PC-3 (cell line): ENCODE measurements around the gene DDX21. TPM values are rescaled to one million over a fixed set of nuclear protein-coding genes. Genes with fewer than 3 reads are reported as not detected.

ENCODE experiments used
- ATAC-seq: fragments of 200-7000 bp; cut with Tn5 transposase; 2 replicates; pipeline ENCODE4 v1.9.1; 2020; ENCODE audit warnings: mild to moderate bottlenecking, moderate library complexity
- BruUV-seq: library from RNA; stranded (reverse); fragments of 400-500 nt; replicated peaks from 2 replicates; lab custom pipeline; 2021; lab: Mats Ljungman, UMichigan
- CTCF ChIA-PET: fragments of 300-600 bp; sonication (Branson Sonifier 250); formaldehyde crosslinking; loops from one replicate; lab custom pipeline; 2022; ENCODE audit warnings: antibody characterized with exemption; lab: Charles Lee
- POLR2A ChIA-PET: fragments of 300-600 bp; sonication (Branson Sonifier 250); formaldehyde crosslinking; loops from one replicate; lab custom pipeline; 2022; ENCODE audit warnings: antibody characterized with exemption; ENCODE audit not compliant: unreplicated experiment; lab: Charles Lee
- DNase-seq: peaks from one replicate; pipeline ENCODE4 v3.0.0-alpha.2; 2015
- H2AFZ ChIP-seq: fragments of 300-600 bp; sonication (generic); 2 replicates; pipeline ENCODE4 v1.6.0; 2016; ENCODE audit warnings: antibody characterized with exemption, low read length
- H3F3A ChIP-seq: fragments of 300-600 bp; sonication (generic); one replicate; pipeline ENCODE4 v1.6.0; 2017; ENCODE audit warnings: antibody characterized with exemption, low read length, control low read depth, mild to moderate bottlenecking; ENCODE audit not compliant: unreplicated experiment
- H3K27ac ChIP-seq: fragments of 300-600 bp; sonication (generic); 2 replicates; pipeline ENCODE4 v1.5.1; 2016; ENCODE audit warnings: mild to moderate bottlenecking, low read length
- H3K27me3 ChIP-seq: fragments of 300-600 bp; sonication (generic); 2 replicates; pipeline ENCODE4 v1.6.1; 2016; ENCODE audit warnings: low read length, mixed read lengths
- H3K36me3 ChIP-seq: fragments of 300-600 bp; sonication (generic); 2 replicates; pipeline ENCODE4 v1.6.1; 2016; ENCODE audit warnings: low read depth, mixed run types, low read length, mixed read lengths
- H3K4me1 ChIP-seq: fragments of 300-600 bp; sonication (generic); 2 replicates; pipeline ENCODE4 v1.5.1; 2016; ENCODE audit warnings: low read length; ENCODE audit not compliant: insufficient read depth
- H3K4me2 ChIP-seq: fragments of 300-600 bp; sonication (generic); 2 replicates; pipeline ENCODE4 v1.6.0; 2016; ENCODE audit warnings: low read length
- H3K4me3 ChIP-seq: fragments of 300-600 bp; sonication (generic); 2 replicates; pipeline ENCODE4 v1.5.1; 2016; ENCODE audit warnings: mild to moderate bottlenecking, low read length, mixed read lengths
- H3K79me2 ChIP-seq: fragments of 300-600 bp; sonication (generic); 2 replicates; pipeline ENCODE4 v1.6.1; 2017; ENCODE audit warnings: low read length, mixed read lengths
- H3K9ac ChIP-seq: fragments of 300-600 bp; sonication (generic); 2 replicates; pipeline ENCODE4 v1.6.0; 2016; ENCODE audit warnings: mild to moderate bottlenecking, low read length
- H3K9me2 ChIP-seq: fragments of 300-600 bp; sonication (generic); replicated peaks from 2 replicates; pipeline ENCODE4 v1.6.1; 2016; ENCODE audit warnings: mixed run types, low read length, mixed read lengths
- H3K9me3 ChIP-seq: fragments of 300-600 bp; sonication (generic); 2 replicates; pipeline ENCODE4 v1.6.1; 2016; ENCODE audit warnings: low read length, mixed read lengths
- H4K20me1 ChIP-seq: fragments of 300-600 bp; sonication (generic); 2 replicates; pipeline ENCODE4 v1.6.1; 2016; ENCODE audit warnings: low read length, mixed read lengths
- EZH2 ChIP-seq: fragments of 300-600 bp; sonication (generic); IDR thresholded peaks from one replicate; pipeline ENCODE4 v1.6.1; 2017; ENCODE audit warnings: antibody characterized with exemption, mild to moderate bottlenecking, low read length; ENCODE audit not compliant: unreplicated experiment
- EZH2phosphoT487 ChIP-seq: fragments of 300-600 bp; sonication (generic); IDR thresholded peaks from 2 replicates; pipeline ENCODE4 v1.6.1; 2018; ENCODE audit warnings: mild to moderate bottlenecking, antibody characterized with exemption, low read length, borderline replicate concordance
- intact Hi-C: fragments of 100-400 bp; cut with micrococcal nuclease; formaldehyde crosslinking; loops from 2 replicates; pipeline ENCODE4 v1.9.0; 2023
- total RNA-seq: library from RNA; depleted of rRNA; stranded (reverse); fragments of >200 nt; gene quantifications from 2 replicates; pipeline ENCODE4 v1.2.3, GENCODE V29; 2014
- TF ChIP-seq, protein P1 (sequence below): fragments of 300-600 bp; sonication (generic); conservative IDR thresholded peaks from 2 replicates; pipeline ENCODE4 v1.5.1; 2017; ENCODE audit warnings: antibody characterized with exemption, low read depth, mild to moderate bottlenecking, low read length

The DDX21 gene
- total RNA-seq, 1 experiment from 2014 or later = 169 TPM

DNA sequence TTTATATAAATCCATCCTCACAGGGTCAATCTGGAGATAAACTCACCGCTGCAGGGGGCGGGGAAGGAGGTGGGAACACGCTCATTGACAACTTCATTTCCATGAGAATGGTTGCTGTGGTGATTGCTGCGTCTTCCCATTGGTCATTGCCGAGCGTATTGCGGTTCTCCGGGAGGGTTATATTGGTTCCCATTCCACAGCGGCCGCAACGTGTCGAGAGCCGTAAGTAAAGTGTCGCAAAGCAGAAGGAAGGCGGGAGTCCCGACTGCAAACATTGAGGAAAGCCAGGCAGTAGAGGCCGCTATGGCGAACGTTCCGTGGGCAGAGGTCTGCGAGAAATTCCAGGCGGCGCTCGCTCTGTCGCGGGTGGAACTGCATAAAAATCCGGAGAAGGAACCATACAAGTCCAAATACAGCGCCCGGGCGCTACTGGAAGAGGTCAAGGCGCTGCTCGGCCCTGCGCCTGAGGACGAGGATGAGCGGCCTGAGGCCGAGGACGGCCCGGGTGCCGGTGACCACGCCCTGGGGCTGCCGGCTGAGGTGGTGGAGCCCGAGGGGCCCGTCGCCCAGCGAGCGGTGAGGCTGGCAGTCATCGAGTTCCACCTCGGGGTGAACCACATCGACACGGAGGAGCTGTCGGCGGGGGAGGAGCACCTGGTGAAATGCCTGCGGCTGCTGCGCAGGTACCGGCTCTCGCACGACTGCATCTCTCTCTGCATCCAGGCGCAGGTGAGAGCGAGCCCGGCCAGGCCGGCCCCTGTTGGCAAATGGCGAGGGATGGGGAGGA, 32.8 kb downstream of the DDX21 start, which contains the start of gene KIFBP:
Gene KIFBP (plus strand): TSS at position 274 of the 787 bp plus-strand sequence. CDS start 30 bp downstream, at position 304.
- CTCF ChIA-PET = no interaction called here
- ATAC-seq = peak; percentile 85
- Histone ChIP-seq H3K27me3 (no peaks in the 10 kb centered on the region), H3K9me3 (no peaks in the 10 kb centered on the region), H3K4me1 (peaks cover 37% of the 10 kb centered on the region), H3K4me2 (peak within 1 kb of the TSS; percentile 92), H3F3A (peaks cover 14% of the 10 kb centered on the region), H3K9ac (peak within 1 kb of the TSS; percentile 84), H4K20me1 (0 out of 2 replicates have a peak, but pooled peaks cover 9% of the 10 kb centered on the region), H3K79me2 (peaks cover 59% of the 10 kb centered on the region), H3K4me3 (peak within 1 kb of the TSS; percentile 80), H3K27ac (peak within 1 kb of the TSS; percentile 51), H3K9me2 (no peaks in the 10 kb centered on the region), H2AFZ (peak within 1 kb of the TSS; percentile 83), H3K36me3 (peaks cover 20% of the 10 kb centered on the region)
- intact Hi-C loops = loop anchor here (1.0 kb wide), 3 partner anchors 31 to 136 kb away; partner anchors contain the start of genes SRGN and VPS26A
- POLR2A ChIA-PET = no interaction called here
- TSS peak; percentile 58 for BruUV-seq
- no peak for TF ChIP-seq EZH2phosphoT487
- TF ChIP-seq, protein P1, sequence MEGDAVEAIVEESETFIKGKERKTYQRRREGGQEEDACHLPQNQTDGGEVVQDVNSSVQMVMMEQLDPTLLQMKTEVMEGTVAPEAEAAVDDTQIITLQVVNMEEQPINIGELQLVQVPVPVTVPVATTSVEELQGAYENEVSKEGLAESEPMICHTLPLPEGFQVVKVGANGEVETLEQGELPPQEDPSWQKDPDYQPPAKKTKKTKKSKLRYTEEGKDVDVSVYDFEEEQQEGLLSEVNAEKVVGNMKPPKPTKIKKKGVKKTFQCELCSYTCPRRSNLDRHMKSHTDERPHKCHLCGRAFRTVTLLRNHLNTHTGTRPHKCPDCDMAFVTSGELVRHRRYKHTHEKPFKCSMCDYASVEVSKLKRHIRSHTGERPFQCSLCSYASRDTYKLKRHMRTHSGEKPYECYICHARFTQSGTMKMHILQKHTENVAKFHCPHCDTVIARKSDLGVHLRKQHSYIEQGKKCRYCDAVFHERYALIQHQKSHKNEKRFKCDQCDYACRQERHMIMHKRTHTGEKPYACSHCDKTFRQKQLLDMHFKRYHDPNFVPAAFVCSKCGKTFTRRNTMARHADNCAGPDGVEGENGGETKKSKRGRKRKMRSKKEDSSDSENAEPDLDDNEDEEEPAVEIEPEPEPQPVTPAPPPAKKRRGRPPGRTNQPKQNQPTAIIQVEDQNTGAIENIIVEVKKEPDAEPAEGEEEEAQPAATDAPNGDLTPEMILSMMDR = peak; percentile 73
- no peak for TF ChIP-seq EZH2
- peak; percentile 99 for DNase-seq

DNA sequence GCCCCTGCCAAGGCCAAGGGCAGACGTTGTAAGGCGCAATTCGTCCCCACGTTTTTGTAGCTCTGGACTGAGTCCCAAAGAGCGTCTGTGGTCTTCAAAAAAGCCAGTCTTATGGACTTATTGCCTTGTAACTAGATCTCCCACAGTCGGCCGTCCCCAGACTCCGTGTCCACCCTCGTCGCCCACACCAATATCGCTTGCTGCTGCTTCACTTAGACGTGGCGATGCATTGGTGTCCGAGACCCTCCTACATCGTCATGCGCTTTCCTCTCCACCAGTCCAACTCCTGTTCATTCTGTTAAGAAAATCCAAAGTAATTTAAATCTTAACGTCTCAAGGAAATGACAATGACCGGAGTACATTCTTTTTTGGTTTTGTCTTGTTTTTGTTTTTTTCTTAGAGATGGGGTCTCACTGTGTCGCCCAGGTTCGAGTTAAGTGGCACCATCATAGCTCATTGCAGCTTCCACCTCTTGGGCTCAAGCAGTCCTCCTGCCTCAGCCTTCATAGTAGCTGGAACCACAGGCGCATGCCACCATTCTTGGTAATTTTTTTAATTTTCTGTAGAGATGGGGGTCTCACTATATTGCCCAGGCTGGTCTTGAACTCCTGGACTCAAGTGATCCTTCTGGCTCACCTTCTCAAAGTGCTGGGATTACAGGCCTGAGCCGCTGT, 33.5 kb downstream of the DDX21 start:
- Histone ChIP-seq H3K79me2 (peaks cover 62% of the 10 kb centered on the region), H3K27ac (peak overlapping the region; percentile 51; the same call in 1 of the 2 replicates), H3K9me2 (no peaks in the 10 kb centered on the region), H2AFZ (peak overlapping the region; percentile 83), H3K4me1 (peaks cover 37% of the 10 kb centered on the region), H3K27me3 (no peaks in the 10 kb centered on the region), H3K9me3 (no peaks in the 10 kb centered on the region), H3K36me3 (peaks cover 12% of the 10 kb centered on the region), H3F3A (peaks cover 14% of the 10 kb centered on the region), H3K4me2 (peak overlapping the region; percentile 92), H4K20me1 (0 out of 2 replicates have a peak, but pooled peaks cover 3% of the 10 kb centered on the region), H3K9ac (peak overlapping the region; percentile 84), H3K4me3 (peak overlapping the region; percentile 80)
- CTCF ChIA-PET = no interaction called here
- POLR2A ChIA-PET = no interaction called here
- TF ChIP-seq EZH2phosphoT487 = no peak
- TF ChIP-seq, protein P1 = no peak
- TF ChIP-seq EZH2 = no peak
- BruUV-seq = no TSS peak
- intact Hi-C loops = no loop called here
- ATAC-seq = peak; percentile 2; the same call in 1 of the 2 replicates
- no peak for DNase-seq
